H9 (cell line): ENCODE results near the gene RAB3IP. TPM values are rescaled to one million over a fixed set of nuclear protein-coding genes. Genes with fewer than 3 reads are reported as not detected.

Experiments used
- DNase-seq: peaks from one replicate; pipeline ENCODE4 v3.0.0-alpha.2; 2017
- H2AFZ ChIP-seq: one replicate; pipeline ENCODE4 v1.6.1; 2013; ENCODE audit warnings: mild to moderate bottlenecking, low read length, control low read depth, moderate library complexity
- H2AK5ac ChIP-seq: 2 replicates; pipeline ENCODE4 v1.6.1; 2013; ENCODE audit warnings: low read length, control low read depth, mixed read lengths; ENCODE audit not compliant: insufficient read length
- H2BK120ac ChIP-seq: one replicate; pipeline ENCODE4 v1.6.1; 2013; ENCODE audit warnings: low read depth, mild to moderate bottlenecking, low read length, control low read depth, inconsistent platforms; ENCODE audit not compliant: poor library complexity, severe bottlenecking
- H2BK12ac ChIP-seq: 2 replicates; pipeline ENCODE4 v1.6.1; 2013; ENCODE audit warnings: low read length, control low read depth, mixed read lengths, low read depth; ENCODE audit not compliant: insufficient read length
- H2BK15ac ChIP-seq: 2 replicates; pipeline ENCODE4 v1.6.1; 2013; ENCODE audit warnings: low read depth, low read length, control low read depth
- H2BK20ac ChIP-seq: one replicate; pipeline ENCODE4 v1.6.1; 2013; ENCODE audit warnings: low read depth, mild to moderate bottlenecking, low read length, control low read depth, inconsistent platforms; ENCODE audit not compliant: poor library complexity, severe bottlenecking
- H2BK5ac ChIP-seq: 2 replicates; pipeline ENCODE4 v1.6.1; 2013; ENCODE audit warnings: low read length, control low read depth, mixed read lengths; ENCODE audit not compliant: insufficient read length
- H3K14ac ChIP-seq: 2 replicates; pipeline ENCODE4 v1.6.1; 2013; ENCODE audit warnings: low read length, control low read depth; ENCODE audit not compliant: insufficient read depth
- H3K18ac ChIP-seq: 2 replicates; pipeline ENCODE4 v1.6.1; 2013; ENCODE audit warnings: low read depth, mild to moderate bottlenecking, mixed read lengths, low read length, control low read depth; ENCODE audit not compliant: insufficient read length
- H3K23ac ChIP-seq: 2 replicates; pipeline ENCODE4 v1.6.1; 2013; ENCODE audit warnings: low read length, control low read depth, mixed read lengths, low read depth; ENCODE audit not compliant: insufficient read length
- H3K23me2 ChIP-seq: 2 replicates; pipeline ENCODE4 v1.6.1; 2013; ENCODE audit warnings: low read depth, mild to moderate bottlenecking, mixed read lengths, low read length, control low read depth; ENCODE audit not compliant: insufficient read length, poor library complexity, severe bottlenecking
- H3K27ac ChIP-seq: 2 replicates; pipeline ENCODE4 v1.5.1; 2013; ENCODE audit warnings: low read length, control low read depth, mixed read lengths, low read depth; ENCODE audit not compliant: insufficient read length
- H3K27me3 ChIP-seq: 2 replicates; pipeline ENCODE4 v1.6.1; 2013; ENCODE audit warnings: low read length, control low read depth, inconsistent platforms; ENCODE audit not compliant: insufficient read depth
- H3K4ac ChIP-seq: 2 replicates; pipeline ENCODE4 v1.6.1; 2013; ENCODE audit warnings: low read depth, mild to moderate bottlenecking, control low read depth, inconsistent platforms, low read length, moderate library complexity
- H3K4me1 ChIP-seq: 2 replicates; pipeline ENCODE4 v1.6.1; 2013; ENCODE audit warnings: low read length, control low read depth, inconsistent platforms; ENCODE audit not compliant: insufficient read depth
- H3K4me2 ChIP-seq: 2 replicates; pipeline ENCODE4 v1.6.1; 2013; ENCODE audit warnings: low read length, control low read depth, mixed read lengths; ENCODE audit not compliant: insufficient read length, insufficient read depth
- H3K56ac ChIP-seq: 2 replicates; pipeline ENCODE4 v1.6.1; 2013; ENCODE audit warnings: low read depth, mild to moderate bottlenecking, mixed read lengths, low read length, control low read depth; ENCODE audit not compliant: insufficient read length
- H3K79me1 ChIP-seq: 2 replicates; pipeline ENCODE4 v1.6.1; 2013; ENCODE audit warnings: low read depth, mild to moderate bottlenecking, moderate library complexity, low read length, control low read depth, inconsistent platforms; ENCODE audit not compliant: insufficient read depth, poor library complexity, severe bottlenecking
- H3K79me2 ChIP-seq: 2 replicates; pipeline ENCODE4 v1.6.1; 2013; ENCODE audit warnings: low read length, control low read depth, inconsistent platforms; ENCODE audit not compliant: insufficient read depth
- H3K9ac ChIP-seq: 2 replicates; pipeline ENCODE4 v1.6.1; 2013; ENCODE audit warnings: low read length, control low read depth, mixed read lengths; ENCODE audit not compliant: insufficient read length; ENCODE audit errors: extremely low read depth
- H3K9me3 ChIP-seq: one replicate; pipeline ENCODE4 v1.6.1; 2013; ENCODE audit warnings: low read depth, low read length, inconsistent platforms; ENCODE audit not compliant: control insufficient read depth
- H3T11ph ChIP-seq: one replicate; pipeline ENCODE4 v1.6.1; 2013; ENCODE audit warnings: mild to moderate bottlenecking, low read length, control low read depth, inconsistent platforms
- H4K20me1 ChIP-seq: one replicate; pipeline ENCODE4 v1.6.1; 2013; ENCODE audit not compliant: control insufficient read depth, insufficient read length, insufficient read depth
- H4K5ac ChIP-seq: 2 replicates; pipeline ENCODE4 v1.6.1; 2013; ENCODE audit warnings: low read depth, mild to moderate bottlenecking, mixed read lengths, low read length, control low read depth; ENCODE audit not compliant: insufficient read length
- H4K8ac ChIP-seq: replicated peaks from 2 replicates; pipeline ENCODE4 v1.6.1; 2013; ENCODE audit warnings: low read length, control low read depth, mixed read lengths, low read depth; ENCODE audit not compliant: insufficient read length
- H4K91ac ChIP-seq: 2 replicates; pipeline ENCODE4 v1.6.1; 2013; ENCODE audit warnings: low read depth, mild to moderate bottlenecking, moderate library complexity, mixed read lengths, low read length, control low read depth; ENCODE audit not compliant: insufficient read length
- H3K27ac Mint-ChIP-seq, 3 experiments: 2 replicates in 2 of 3; 3 replicates in 1 of 3; pipeline ENCODE4 v1.8.0; 2020 to 2021; ENCODE audit warnings: mixed read lengths in 3 of 3, mild to moderate bottlenecking in 1 of 3, moderate library complexity in 1 of 3
- H3K27me3 Mint-ChIP-seq: 2 replicates; pipeline ENCODE4 v1.8.0; 2021; ENCODE audit warnings: low read depth, mild to moderate bottlenecking, moderate library complexity, mixed read lengths
- H3K36me3 Mint-ChIP-seq, 3 experiments: 2 replicates in 2 of 3; 3 replicates in 1 of 3; pipeline ENCODE4 v1.8.0; 2020 to 2021; ENCODE audit warnings: low read depth in 3 of 3, mixed read lengths in 3 of 3; ENCODE audit not compliant: insufficient read depth in 1 of 3
- H3K4me1 Mint-ChIP-seq, 2 experiments: 2 replicates each; pipeline ENCODE4 v1.8.0; 2020; ENCODE audit warnings: mixed read lengths in 2 of 2
- H3K4me3 Mint-ChIP-seq, 2 experiments: 2 replicates in 1 of 2; 3 replicates in 1 of 2; pipeline ENCODE4 v1.8.0; 2020 to 2021; ENCODE audit warnings: mild to moderate bottlenecking in 2 of 2, mixed read lengths in 2 of 2, moderate library complexity in 1 of 2
- H3K9me3 Mint-ChIP-seq, 2 experiments: 2 replicates in 1 of 2; 3 replicates in 1 of 2; pipeline ENCODE4 v1.8.0; 2020; ENCODE audit warnings: mild to moderate bottlenecking in 2 of 2, mixed read lengths in 2 of 2, moderate library complexity in 1 of 2
- WGBS: extraction: QIAGEN DNeasy Blood & Tissue Kit; methylation state at CpG from one replicate; pipeline ENCODE4 v1.1.7; 2013; ENCODE audit warnings: missing lambda C conversion rate, low lambda C conversion rate, mixed read lengths; ENCODE audit not compliant: insufficient read length; ENCODE audit errors: extremely low coverage; 5-methylcytosine and 5-hydroxymethylcytosine counted together
- total RNA-seq: library from RNA; stranded (reverse); gene quantifications from 2 replicates; pipeline ENCODE4 v1.2.1, GENCODE V29; 2021
- TF ChIP-seq, protein P1 (sequence below): fragments of 200-600 bp; sonication (generic); conservative IDR thresholded peaks from 3 replicates; pipeline ENCODE4 v1.8.0; 2021; ENCODE audit warnings: antibody characterized with exemption, mild to moderate bottlenecking

Gene RAB3IP
- total RNA-seq, 1 experiment from 2014 or later, result 45.5 TPM

DNA sequence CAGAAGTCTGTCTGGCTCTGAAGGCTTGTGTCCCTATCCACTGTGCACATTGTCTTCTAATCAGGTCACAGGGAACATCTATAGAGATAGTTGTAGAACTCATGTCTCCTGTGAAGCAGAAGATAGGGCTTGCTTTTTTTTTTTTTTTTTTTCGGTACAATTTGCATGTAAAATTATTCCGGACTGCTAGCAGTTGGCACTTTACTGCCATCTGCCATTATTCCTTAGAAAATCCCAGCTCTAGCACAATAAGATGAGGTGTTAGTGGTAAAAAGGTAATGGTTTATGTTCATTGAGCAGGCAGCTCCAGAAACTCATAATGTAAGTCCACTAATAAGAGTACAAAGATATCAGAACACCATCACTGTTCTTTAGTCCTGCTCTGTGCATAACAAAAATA is 95.0 kb downstream of the RAB3IP start:
- Histone ChIP-seq H3K9me3 (no peaks in the 10 kb centered on the region), H4K5ac (no peak overlapping the region), H2BK5ac (no peak overlapping the region), H3K56ac (no peak overlapping the region), H3K18ac (no peak overlapping the region), H3K27me3 (no peaks in the 10 kb centered on the region), H3K79me1 (no peaks in the 10 kb centered on the region), H2BK20ac (no peak overlapping the region), H3K23ac (no peak overlapping the region), H3K4me1 (no peaks in the 10 kb centered on the region), H2BK120ac (no peak overlapping the region), H2AK5ac (no peak overlapping the region), H4K20me1 (no peaks in the 10 kb centered on the region), H4K91ac (no peak overlapping the region), H3K4me2 (no peak overlapping the region), H4K8ac (no peak overlapping the region), H2AFZ (no peak overlapping the region), H2BK15ac (no peak overlapping the region), H2BK12ac (no peak overlapping the region), H3K4ac (no peak overlapping the region), H3K23me2 (no peaks in the 10 kb centered on the region), H3K9ac (no peak overlapping the region), H3T11ph (no peak overlapping the region), H3K79me2 (no peaks in the 10 kb centered on the region), H3K27ac (no peak overlapping the region), H3K14ac (no peak overlapping the region)
- no CpG with 5 or more reads among the region's 2 CpGs for WGBS
- TF ChIP-seq, protein P1, sequence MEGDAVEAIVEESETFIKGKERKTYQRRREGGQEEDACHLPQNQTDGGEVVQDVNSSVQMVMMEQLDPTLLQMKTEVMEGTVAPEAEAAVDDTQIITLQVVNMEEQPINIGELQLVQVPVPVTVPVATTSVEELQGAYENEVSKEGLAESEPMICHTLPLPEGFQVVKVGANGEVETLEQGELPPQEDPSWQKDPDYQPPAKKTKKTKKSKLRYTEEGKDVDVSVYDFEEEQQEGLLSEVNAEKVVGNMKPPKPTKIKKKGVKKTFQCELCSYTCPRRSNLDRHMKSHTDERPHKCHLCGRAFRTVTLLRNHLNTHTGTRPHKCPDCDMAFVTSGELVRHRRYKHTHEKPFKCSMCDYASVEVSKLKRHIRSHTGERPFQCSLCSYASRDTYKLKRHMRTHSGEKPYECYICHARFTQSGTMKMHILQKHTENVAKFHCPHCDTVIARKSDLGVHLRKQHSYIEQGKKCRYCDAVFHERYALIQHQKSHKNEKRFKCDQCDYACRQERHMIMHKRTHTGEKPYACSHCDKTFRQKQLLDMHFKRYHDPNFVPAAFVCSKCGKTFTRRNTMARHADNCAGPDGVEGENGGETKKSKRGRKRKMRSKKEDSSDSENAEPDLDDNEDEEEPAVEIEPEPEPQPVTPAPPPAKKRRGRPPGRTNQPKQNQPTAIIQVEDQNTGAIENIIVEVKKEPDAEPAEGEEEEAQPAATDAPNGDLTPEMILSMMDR, result no peak
- Mint-ChIP-seq H3K36me3 (no peaks in the 10 kb centered on the region), H3K4me1 (peaks cover 3% of the 10 kb centered on the region in 2 experiments; a peak in 3 of 4 replicates), H3K27me3 (no peaks in the 10 kb centered on the region; the same call in 1 of the 2 replicates), H3K27ac (no peak overlapping the region), H3K9me3 (no peaks in the 10 kb centered on the region; a peak in 1 of 5 replicates), H3K4me3 (no peak overlapping the region)
- no peak for DNase-seq
